ENCODE data around the gene TBC1D30.

- TF ChIP-seq, protein P1, sequence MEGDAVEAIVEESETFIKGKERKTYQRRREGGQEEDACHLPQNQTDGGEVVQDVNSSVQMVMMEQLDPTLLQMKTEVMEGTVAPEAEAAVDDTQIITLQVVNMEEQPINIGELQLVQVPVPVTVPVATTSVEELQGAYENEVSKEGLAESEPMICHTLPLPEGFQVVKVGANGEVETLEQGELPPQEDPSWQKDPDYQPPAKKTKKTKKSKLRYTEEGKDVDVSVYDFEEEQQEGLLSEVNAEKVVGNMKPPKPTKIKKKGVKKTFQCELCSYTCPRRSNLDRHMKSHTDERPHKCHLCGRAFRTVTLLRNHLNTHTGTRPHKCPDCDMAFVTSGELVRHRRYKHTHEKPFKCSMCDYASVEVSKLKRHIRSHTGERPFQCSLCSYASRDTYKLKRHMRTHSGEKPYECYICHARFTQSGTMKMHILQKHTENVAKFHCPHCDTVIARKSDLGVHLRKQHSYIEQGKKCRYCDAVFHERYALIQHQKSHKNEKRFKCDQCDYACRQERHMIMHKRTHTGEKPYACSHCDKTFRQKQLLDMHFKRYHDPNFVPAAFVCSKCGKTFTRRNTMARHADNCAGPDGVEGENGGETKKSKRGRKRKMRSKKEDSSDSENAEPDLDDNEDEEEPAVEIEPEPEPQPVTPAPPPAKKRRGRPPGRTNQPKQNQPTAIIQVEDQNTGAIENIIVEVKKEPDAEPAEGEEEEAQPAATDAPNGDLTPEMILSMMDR (IDR thresholded peaks at IDR 0.05), result no peak
- no peak for TF ChIP-seq ZFX (IDR thresholded peaks at IDR 0.05; ENCODE audit: borderline replicate concordance)
Observed at GRCh38 chr12:64800640-64801039, 23.8 kb upstream of the TBC1D30 start.
